GM12873 (cell line): ENCODE data around the gene ARCN1.

Experiments used
- TF ChIP-seq, protein P1 (sequence below): IDR thresholded peaks from 2 replicates; pipeline ENCODE4 v1.5.1; 2012; ENCODE audit warnings: low read depth, mild to moderate bottlenecking, moderate library complexity, low read length, control low read depth; ENCODE audit not compliant: insufficient read depth; ENCODE audit errors: missing control alignments

Gene ARCN1

GRCh38 chr11:118645066-118645715 lies 73.0 kb downstream of the ARCN1 start:
- TF ChIP-seq, protein P1, sequence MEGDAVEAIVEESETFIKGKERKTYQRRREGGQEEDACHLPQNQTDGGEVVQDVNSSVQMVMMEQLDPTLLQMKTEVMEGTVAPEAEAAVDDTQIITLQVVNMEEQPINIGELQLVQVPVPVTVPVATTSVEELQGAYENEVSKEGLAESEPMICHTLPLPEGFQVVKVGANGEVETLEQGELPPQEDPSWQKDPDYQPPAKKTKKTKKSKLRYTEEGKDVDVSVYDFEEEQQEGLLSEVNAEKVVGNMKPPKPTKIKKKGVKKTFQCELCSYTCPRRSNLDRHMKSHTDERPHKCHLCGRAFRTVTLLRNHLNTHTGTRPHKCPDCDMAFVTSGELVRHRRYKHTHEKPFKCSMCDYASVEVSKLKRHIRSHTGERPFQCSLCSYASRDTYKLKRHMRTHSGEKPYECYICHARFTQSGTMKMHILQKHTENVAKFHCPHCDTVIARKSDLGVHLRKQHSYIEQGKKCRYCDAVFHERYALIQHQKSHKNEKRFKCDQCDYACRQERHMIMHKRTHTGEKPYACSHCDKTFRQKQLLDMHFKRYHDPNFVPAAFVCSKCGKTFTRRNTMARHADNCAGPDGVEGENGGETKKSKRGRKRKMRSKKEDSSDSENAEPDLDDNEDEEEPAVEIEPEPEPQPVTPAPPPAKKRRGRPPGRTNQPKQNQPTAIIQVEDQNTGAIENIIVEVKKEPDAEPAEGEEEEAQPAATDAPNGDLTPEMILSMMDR: no peak

- TF ChIP-seq, protein P1: no peak
These were observed 74.2 kb downstream of the ARCN1 start for GRCh38 chr11:118646393-118646792.

DNA sequence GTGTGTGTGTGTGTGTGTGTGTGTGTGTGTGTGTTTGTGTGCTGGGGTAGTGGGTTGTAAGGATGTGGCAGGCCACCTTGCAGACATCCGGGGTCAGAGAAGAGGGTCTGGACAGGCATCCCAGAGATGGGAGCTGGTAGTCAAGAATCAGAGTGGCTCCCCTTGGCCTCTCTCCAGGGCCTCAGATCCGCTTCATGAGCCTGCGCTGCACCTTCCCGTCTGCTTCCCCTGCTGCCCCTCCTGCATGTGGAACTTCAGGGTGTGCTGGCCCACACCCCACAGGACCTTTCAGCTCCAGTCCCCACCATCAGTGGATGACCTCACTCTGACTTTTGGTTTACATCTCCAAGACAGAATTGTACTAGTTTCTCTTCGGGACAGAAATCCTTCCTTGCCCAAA lies 76.1 kb downstream of the ARCN1 start:
- TF ChIP-seq, protein P1: no peak

DNA sequence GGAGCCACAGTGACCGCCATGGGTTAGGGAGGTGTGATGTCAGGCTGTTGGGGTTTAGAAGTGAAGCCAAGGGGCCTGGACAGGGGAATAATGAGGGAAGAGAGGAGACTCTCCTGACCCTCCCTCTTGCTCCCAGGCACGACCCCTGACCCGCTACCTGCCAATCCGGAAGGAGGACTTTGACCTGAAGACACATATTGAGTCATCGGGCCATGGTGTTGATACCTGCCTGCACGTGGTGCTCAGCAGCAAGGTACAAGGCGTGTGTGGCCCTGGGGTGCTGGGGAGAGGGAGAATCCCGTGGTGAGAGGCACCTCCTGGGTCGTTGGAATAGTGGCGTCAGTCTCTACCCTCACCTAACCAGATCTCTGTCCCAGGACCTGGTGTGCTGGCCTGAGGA lies 77.7 kb downstream of the ARCN1 start:
- TF ChIP-seq, protein P1: no peak

GRCh38 chr11:118650366-118650765 lies 78.2 kb downstream of the ARCN1 start:
- TF ChIP-seq, protein P1: no peak

DNA sequence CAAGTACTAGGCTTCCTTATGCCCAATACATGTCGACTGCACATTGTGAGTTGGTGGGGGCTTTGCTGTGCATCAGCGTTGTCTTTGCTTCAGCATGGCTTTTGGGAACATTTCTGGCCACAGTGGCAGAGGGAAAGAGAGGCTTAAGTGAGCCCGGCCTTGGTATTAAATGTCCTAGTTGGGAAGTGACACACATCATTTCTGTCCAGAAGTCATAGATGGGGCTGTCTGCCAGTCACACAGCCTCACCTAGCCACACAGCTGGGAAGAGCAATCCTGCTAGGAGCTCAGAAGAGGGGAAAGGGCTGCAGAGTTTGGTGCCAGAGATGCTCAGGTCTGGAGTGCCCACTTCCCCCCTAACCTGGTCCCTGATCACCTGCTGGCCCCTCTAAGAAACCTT lies 79.6 kb downstream of the ARCN1 start:
- TF ChIP-seq, protein P1: no peak
